GM21786 (cell line): ENCODE results near the gene HIPK2.

Experiments used
- ATAC-seq: cut with Tn5 transposase; IDR thresholded peaks from one replicate; pipeline ENCODE4 v1.9.1; 2021; ENCODE audit not compliant: unreplicated experiment

Gene HIPK2

GRCh38 chr7:139574618-139575337, 203.0 kb downstream of the HIPK2 start:
- no peak for ATAC-seq

DNA sequence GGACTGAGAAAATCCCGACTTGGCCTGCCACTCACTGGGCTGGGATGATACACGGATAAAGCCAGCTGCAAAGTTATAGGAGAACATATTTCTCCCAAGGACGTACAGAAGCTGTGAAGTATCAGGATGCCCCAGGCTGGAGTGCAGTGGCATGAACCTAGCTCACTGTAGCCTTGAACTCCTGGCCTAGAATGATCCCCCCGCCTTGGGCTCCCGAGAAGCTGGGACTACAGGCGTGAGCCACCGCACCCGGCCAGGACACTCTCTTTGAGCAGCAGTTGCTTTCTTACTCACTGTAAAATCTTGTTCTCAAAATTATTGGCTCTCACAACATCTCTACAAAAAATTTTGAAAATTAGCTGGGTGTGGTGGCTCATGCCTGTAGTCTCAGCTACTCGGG, 203.9 kb downstream of the HIPK2 start:
- ATAC-seq, result no peak

DNA sequence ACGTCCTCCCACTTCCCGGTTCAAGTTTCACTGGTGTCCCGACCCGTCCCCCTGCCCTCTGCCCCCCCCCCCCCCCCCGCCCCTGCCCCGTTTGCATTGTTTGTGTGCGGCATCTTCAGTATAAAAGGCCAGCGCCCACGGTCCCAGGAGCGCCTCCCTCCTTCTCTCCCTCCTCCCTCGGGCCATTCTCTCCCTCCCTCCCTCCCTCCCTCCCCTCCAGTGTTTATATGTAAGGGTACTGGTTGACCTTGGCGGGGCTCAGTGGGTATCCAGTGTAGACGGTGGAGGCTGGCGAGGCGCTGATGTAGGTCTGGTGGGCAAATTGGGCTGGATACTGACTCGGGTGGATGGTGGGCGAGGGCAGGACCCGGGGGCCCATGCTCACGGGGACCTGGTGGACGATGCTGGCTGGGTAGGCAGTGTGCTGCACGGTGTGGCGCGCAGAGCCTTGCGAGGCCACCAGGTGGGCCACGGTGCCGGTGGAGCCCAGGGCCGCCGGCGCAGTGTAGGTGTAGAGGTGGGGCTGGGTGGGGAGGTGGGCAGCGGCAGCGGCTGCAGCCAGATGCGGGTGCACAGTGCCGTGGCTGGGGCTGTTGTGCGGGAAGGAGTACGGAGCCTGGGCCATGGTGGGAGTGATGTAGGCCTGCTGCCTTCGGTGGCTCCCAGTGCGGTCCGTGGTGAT, 205.0 kb downstream of the HIPK2 start:
- ATAC-seq, result no peak

DNA sequence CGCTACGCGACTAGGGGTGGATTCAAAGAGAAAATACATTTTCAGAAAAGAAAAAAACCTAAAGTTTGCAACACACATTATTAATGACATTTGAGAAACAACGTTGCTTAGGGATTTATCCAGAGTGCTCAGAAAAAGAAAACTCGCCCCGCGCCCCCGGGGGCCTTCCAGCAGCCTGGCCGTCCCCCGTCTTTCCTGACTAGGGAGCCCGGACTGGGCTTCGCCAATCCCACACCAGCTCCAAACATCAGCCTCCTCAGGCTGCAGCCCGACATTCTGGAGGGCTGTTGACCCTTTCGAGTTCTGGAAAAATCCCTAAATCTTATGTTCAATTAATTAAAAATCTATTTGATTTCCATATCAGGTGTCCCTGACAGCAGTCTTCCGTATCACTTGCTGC, 205.7 kb downstream of the HIPK2 start:
- no peak for ATAC-seq

- no peak for ATAC-seq
These were observed 206.1 kb downstream of the HIPK2 start for GRCh38 chr7:139571651-139572050.

DNA sequence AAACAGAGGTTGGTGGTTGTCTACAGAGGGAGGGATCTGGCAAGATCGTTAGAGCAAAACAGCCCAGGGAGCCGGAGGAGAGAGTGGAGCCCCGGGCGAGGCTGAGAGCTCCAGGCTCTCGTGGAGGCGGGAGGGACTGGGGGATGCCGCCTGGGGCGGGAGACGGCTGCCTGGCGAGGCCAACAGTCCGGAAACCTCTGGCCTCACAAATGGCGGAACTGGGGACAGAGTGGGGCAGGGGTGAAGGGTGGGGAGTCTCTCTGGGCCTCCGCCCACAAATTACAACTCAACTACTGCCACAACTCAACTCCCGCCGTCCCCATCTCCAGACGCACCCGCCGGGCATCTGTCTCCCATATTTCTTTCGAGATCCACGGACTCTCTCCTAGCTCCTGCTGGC, 206.6 kb downstream of the HIPK2 start:
- no peak for ATAC-seq

- no peak for ATAC-seq
These were observed 207.2 kb downstream of the HIPK2 start for GRCh38 chr7:139570626-139571025.

- ATAC-seq, result no peak
These were observed 207.7 kb downstream of the HIPK2 start for GRCh38 chr7:139570119-139570518.

- no peak for ATAC-seq
These were observed 208.8 kb downstream of the HIPK2 start for GRCh38 chr7:139568813-139569490.

GRCh38 chr7:139568346-139568675, 209.5 kb downstream of the HIPK2 start:
- no peak for ATAC-seq

- ATAC-seq, result no peak
These were observed 210.0 kb downstream of the HIPK2 start for GRCh38 chr7:139567647-139568345.

- ATAC-seq, result no peak
These were observed 210.8 kb downstream of the HIPK2 start for GRCh38 chr7:139566736-139567646.

- no peak for ATAC-seq
These were observed 211.7 kb downstream of the HIPK2 start for GRCh38 chr7:139566075-139566474.

DNA sequence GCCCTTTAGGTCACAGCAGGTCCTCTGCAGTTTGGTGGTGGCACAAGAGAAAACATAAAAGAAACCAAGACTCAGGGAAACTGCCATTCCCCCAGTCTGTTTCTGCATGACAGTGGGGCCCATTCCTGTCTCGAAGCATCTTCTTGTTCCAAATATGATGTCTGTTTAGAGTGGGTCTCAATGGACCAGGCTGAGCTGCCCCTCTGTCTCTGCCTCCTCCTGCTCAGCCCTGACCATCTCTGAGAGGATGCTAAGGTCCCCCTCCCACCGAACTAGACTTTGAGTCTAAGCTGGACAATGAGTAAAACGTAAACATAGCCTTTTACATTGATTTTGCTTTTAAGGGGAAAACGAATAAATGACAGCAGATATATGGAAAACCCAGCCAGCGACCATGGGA, 213.9 kb downstream of the HIPK2 start:
- no peak for ATAC-seq

GRCh38 chr7:139562961-139563565, 214.7 kb downstream of the HIPK2 start:
- no peak for ATAC-seq

- ATAC-seq, result no peak
These were observed 215.3 kb downstream of the HIPK2 start for GRCh38 chr7:139562491-139562890.

- ATAC-seq, result no peak
These were observed 217.1 kb downstream of the HIPK2 start for GRCh38 chr7:139560678-139561077.

GRCh38 chr7:139560199-139560598, 217.6 kb downstream of the HIPK2 start:
- ATAC-seq, result no peak

- no peak for ATAC-seq
These were observed 218.3 kb downstream of the HIPK2 start for GRCh38 chr7:139559364-139560105.
